H1 (cell line): Measurements from ENCODE around the gene TCF25. TPM values are rescaled to one million over a fixed set of nuclear protein-coding genes. Genes with fewer than 3 reads are reported as not detected.
A peak's percentile ranks its signal among the peaks of the same experiment; 100 is the strongest.

ENCODE experiments used
- CTCF ChIA-PET: fragments of 300-600 bp; sonication (Branson Sonifier 250); formaldehyde crosslinking; loops from one replicate; lab custom pipeline; 2021; ENCODE audit not compliant: partially characterized antibody; lab: Charles Lee
- POLR2A ChIA-PET: fragments of 300-600 bp; sonication (Branson Sonifier 250); formaldehyde crosslinking; loops from one replicate; lab custom pipeline; 2021; ENCODE audit warnings: inconsistent platforms; ENCODE audit not compliant: partially characterized antibody; lab: Charles Lee
- DNase-seq, 2 experiments: peaks; one replicate each; pipeline versions ENCODE4 v3.0.0 to v3.0.0-alpha.2; 2010 to 2022; ENCODE audit warnings: low spot score in 2 of 2, low read depth in 1 of 2, mixed read lengths in 1 of 2
- FAIRE-seq: peaks from 2 replicates; lab custom pipeline; 2011; peaks lifted over from hg19 to GRCh38; lab: Jason Lieb, UNC
- H2AFZ ChIP-seq: 2 replicates; pipeline ENCODE4 v1.8.1; 2012; ENCODE audit warnings: low read length, inconsistent platforms
- H2AK5ac ChIP-seq: 2 replicates; pipeline ENCODE4 v1.6.1; 2013; ENCODE audit warnings: low read depth, low read length
- H2BK120ac ChIP-seq: replicated peaks from 2 replicates; pipeline ENCODE3; 2013; ENCODE audit warnings: low read depth, low read length, inconsistent platforms
- H2BK12ac ChIP-seq: 2 replicates; pipeline ENCODE4 v1.6.1; 2013; ENCODE audit warnings: low read depth, low read length
- H2BK15ac ChIP-seq: 2 replicates; pipeline ENCODE4 v1.6.1; 2013; ENCODE audit warnings: low read length
- H2BK20ac ChIP-seq: 2 replicates; pipeline ENCODE4 v1.6.1; 2013; ENCODE audit warnings: low read length
- H2BK5ac ChIP-seq: 2 replicates; pipeline ENCODE4 v1.6.1; 2013; ENCODE audit warnings: low read depth, low read length
- H3K14ac ChIP-seq: 2 replicates; pipeline ENCODE4 v1.6.1; 2013; ENCODE audit warnings: inconsistent platforms; ENCODE audit not compliant: insufficient read length
- H3K18ac ChIP-seq: 2 replicates; pipeline ENCODE4 v1.6.1; 2013; ENCODE audit warnings: low read length; ENCODE audit errors: extremely low read depth
- H3K23ac ChIP-seq: 2 replicates; pipeline ENCODE4 v1.6.1; 2013; ENCODE audit warnings: inconsistent platforms; ENCODE audit not compliant: insufficient read length
- H3K23me2 ChIP-seq: 2 replicates; pipeline ENCODE4 v1.6.1; 2013; ENCODE audit warnings: low read depth, low read length
- H3K27ac ChIP-seq: 2 replicates; pipeline ENCODE4 v1.6.1; 2011; ENCODE audit warnings: low read depth, low read length, inconsistent platforms
- H3K27me3 ChIP-seq, 4 experiments: replicated peaks in 1 of 4; 1 replicate in 1 of 4; 2 replicates in 3 of 4; pipeline versions ENCODE4 v1.6.1 to v1.8.1; 2011 to 2013; ENCODE audit warnings: low read length in 3 of 4, mild to moderate bottlenecking in 3 of 4, inconsistent platforms in 2 of 4, mixed read lengths in 2 of 4, moderate library complexity in 1 of 4; ENCODE audit not compliant: control insufficient read depth in 3 of 4, insufficient read depth in 3 of 4; ENCODE audit errors: extremely low read depth in 1 of 4
- H3K36me3 ChIP-seq, 4 experiments: 2 replicates each; pipeline versions ENCODE4 v1.6.1 to v1.8.1; 2011 to 2013; ENCODE audit warnings: mild to moderate bottlenecking in 4 of 4, low read length in 3 of 4, moderate library complexity in 2 of 4, control low read depth in 1 of 4, inconsistent platforms in 1 of 4; ENCODE audit not compliant: insufficient read depth in 4 of 4, control insufficient read depth in 2 of 4
- H3K4ac ChIP-seq: replicated peaks from 2 replicates; pipeline ENCODE3; 2013; ENCODE audit warnings: low read length, low read depth, mixed read lengths, inconsistent platforms; ENCODE audit not compliant: insufficient read length
- H3K4me1 ChIP-seq, 4 experiments: replicated peaks in 1 of 4; 1 replicate in 1 of 4; 2 replicates in 3 of 4; pipeline versions ENCODE4 v1.6.1 to v1.8.1; 2011 to 2013; ENCODE audit warnings: low read length in 3 of 4, inconsistent platforms in 2 of 4, mixed read lengths in 1 of 4; ENCODE audit not compliant: insufficient read depth in 4 of 4, control insufficient read depth in 3 of 4
- H3K4me2 ChIP-seq, 2 experiments: 2 replicates each; pipeline versions ENCODE4 v1.6.1 to v1.8.1; 2011 to 2013; ENCODE audit warnings: low read depth in 2 of 2, low read length in 2 of 2, control low read depth in 1 of 2, inconsistent platforms in 1 of 2, mild to moderate bottlenecking in 1 of 2; ENCODE audit not compliant: insufficient read depth in 1 of 2
- H3K4me3 ChIP-seq, 4 experiments: fragments of 200-600, 300-600 bp in 1 of 4; sonication (generic), shearing (Covaris generic), sonication (Bioruptor Twin) in 1 of 4; 2 replicates each; pipeline versions ENCODE4 v1.5.1 to v1.8.1; 2011 to 2016; ENCODE audit warnings: low read length in 4 of 4, low read depth in 3 of 4, control low read depth in 2 of 4, inconsistent platforms in 2 of 4, mild to moderate bottlenecking in 2 of 4, mixed read lengths in 1 of 4, moderate library complexity in 1 of 4; ENCODE audit not compliant: insufficient read depth in 2 of 4; ENCODE audit errors: extremely low read depth in 1 of 4
- H3K56ac ChIP-seq: replicated peaks from 2 replicates; pipeline ENCODE3; 2013; ENCODE audit warnings: low read depth, mild to moderate bottlenecking, mixed read lengths, low read length, inconsistent platforms; ENCODE audit not compliant: insufficient read length
- H3K79me1 ChIP-seq: 2 replicates; pipeline ENCODE4 v1.6.1; 2013; ENCODE audit warnings: low read depth, low read length, control low read depth
- H3K79me2 ChIP-seq, 2 experiments: 2 replicates each; pipeline versions ENCODE4 v1.6.1 to v1.8.1; 2012 to 2013; ENCODE audit warnings: low read length in 2 of 2, mild to moderate bottlenecking in 2 of 2, inconsistent platforms in 1 of 2; ENCODE audit not compliant: insufficient read depth in 2 of 2, control insufficient read depth in 1 of 2
- H3K9ac ChIP-seq, 4 experiments: replicated peaks in 1 of 4; 1 replicate in 1 of 4; 2 replicates in 3 of 4; pipeline versions ENCODE4 v1.6.1 to v1.8.1; 2011 to 2013; ENCODE audit warnings: low read depth in 3 of 4, low read length in 3 of 4, control low read depth in 2 of 4, mild to moderate bottlenecking in 2 of 4, moderate library complexity in 2 of 4, inconsistent platforms in 1 of 4; ENCODE audit errors: extremely low read depth in 1 of 4
- H3K9me3 ChIP-seq, 2 experiments: 2 replicates each; pipeline versions ENCODE4 v1.6.1 to v1.8.1; 2012 to 2013; ENCODE audit warnings: mild to moderate bottlenecking in 2 of 2, moderate library complexity in 2 of 2, control low read depth in 1 of 2, inconsistent platforms in 1 of 2, low read depth in 1 of 2, low read length in 1 of 2, mixed read lengths in 1 of 2; ENCODE audit not compliant: insufficient read depth in 2 of 2
- H4K20me1 ChIP-seq, 2 experiments: replicated peaks in 1 of 2; 2 replicates each; pipeline versions ENCODE3 to v1.8.1; 2011 to 2013; ENCODE audit warnings: inconsistent platforms in 2 of 2, low read length in 2 of 2, mild to moderate bottlenecking in 1 of 2; ENCODE audit not compliant: insufficient read depth in 2 of 2, control insufficient read depth in 1 of 2
- H4K5ac ChIP-seq: 2 replicates; pipeline ENCODE4 v1.6.1; 2013; ENCODE audit warnings: low read length, low read depth, mixed read lengths, inconsistent platforms; ENCODE audit not compliant: insufficient read length
- H4K8ac ChIP-seq: 2 replicates; pipeline ENCODE4 v1.8.0; 2013; ENCODE audit warnings: mild to moderate bottlenecking, moderate library complexity, low read length, inconsistent platforms; ENCODE audit not compliant: insufficient read depth; ENCODE audit errors: extremely low read depth
- H4K91ac ChIP-seq: replicated peaks from 2 replicates; pipeline ENCODE3; 2013; ENCODE audit warnings: low read length, mixed read lengths, inconsistent platforms; ENCODE audit not compliant: insufficient read length
- SUZ12 ChIP-seq: fragments of 200-600 bp; sonication (generic); IDR thresholded peaks from 2 replicates; pipeline ENCODE4 v1.6.1; 2012; ENCODE audit warnings: mild to moderate bottlenecking, inconsistent platforms, low read length, moderate library complexity, mixed read lengths
- WGBS, 2 experiments: shearing (Covaris generic) in 1 of 2; methylation state at CpG; one replicate each; pipeline versions ENCODE4 v1.1.6 to v1.1.7; 2013 to 2015; ENCODE audit warnings: low lambda C conversion rate in 2 of 2, mixed read lengths in 2 of 2, inconsistent platforms in 1 of 2, low coverage in 1 of 2, missing lambda C conversion rate in 1 of 2; ENCODE audit not compliant: insufficient replicate concordance in 2 of 2, insufficient coverage in 1 of 2, insufficient read length in 1 of 2; ENCODE audit errors: extremely low coverage in 1 of 2, missing lambda C conversion rate in 1 of 2; 5-methylcytosine and 5-hydroxymethylcytosine counted together
- polyA plus RNA-seq, 7 experiments: library from polyadenylated mRNA; depleted of rRNA in 3 of 7; stranded (reverse) in 5 of 7; unstranded in 2 of 7; fragments of >200 nt in 5 of 7; fragments of 200-250 nt in 2 of 7; gene quantifications; 1 replicate in 5 of 7; 2 replicates in 1 of 7; 4 replicates in 1 of 7; pipeline versions ENCODE4 v1.2.1 to v1.2.3, GENCODE V29; 2011 to 2013; ENCODE audit warnings: missing spikeins in 2 of 7, mixed read lengths in 2 of 7
- total RNA-seq: library from RNA; stranded (reverse); fragmentation: NEBNext Ultra II Directional; extraction: Animal tissue kit (Norgen Biotek cat#: 25700); gene quantifications from 2 replicates; pipeline ENCODE4 v1.2.1, GENCODE V29; 2021
- TF ChIP-seq, protein P1 (sequence below): IDR thresholded peaks from 2 replicates; pipeline ENCODE4 v1.6.1; 2012; ENCODE audit warnings: inconsistent platforms

TCF25 gene
- total and polyA plus RNA-seq, 2 of the 8 experiments (the other 6 are each of a cell fraction or from before 2014, with no cell fraction given), result 78.1 to 102 TPM

GRCh38 chr16:89918453-89919347, 45.3 kb downstream of the TCF25 start, which contains the start of gene MC1R:
MC1R (plus strand) TSS chr16:89918862; CDS start chr16:89919259, 397 bp downstream.
- WGBS, 2 experiments, result 15% methylated on average over 22 of the region's 23 CpGs; no CpG with 5 or more reads in 1 of the 2 experiments
- CTCF ChIA-PET, result interaction anchor here (0.7 to 8.7 kb wide), 7 partner anchors 9 to 102 kb away, joined by 3 to 70 read pairs (median 3); no protein-coding TSS in a partner anchor
- FAIRE-seq, result no peak
- TF ChIP-seq, protein P1, sequence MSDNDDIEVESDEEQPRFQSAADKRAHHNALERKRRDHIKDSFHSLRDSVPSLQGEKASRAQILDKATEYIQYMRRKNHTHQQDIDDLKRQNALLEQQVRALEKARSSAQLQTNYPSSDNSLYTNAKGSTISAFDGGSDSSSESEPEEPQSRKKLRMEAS, result peak; percentile 67
- 0 out of 2 replicates have a peak, but pooled peaks have one; percentile 1 for TF ChIP-seq SUZ12

More at GRCh38 chr16:89918453-89919347, 45.3 kb downstream of the TCF25 start, which contains the start of gene MC1R:
- 0 out of 2 replicates have a peak within 1 kb of the TSS, but pooled peaks have one; percentile 52 for H2AFZ ChIP-seq
- peak within 1 kb of the TSS; percentile 53 to 66 (median 62) for H3K4me3 ChIP-seq
- H3K4me2 ChIP-seq, result peak within 1 kb of the TSS; percentile 94 to 98
- no peak within 1 kb of the TSS for H2BK120ac ChIP-seq
- peak within 1 kb of the TSS; percentile 88; the same call in 1 of the 2 replicates for H2BK15ac ChIP-seq
- H2BK20ac ChIP-seq, result no peak within 1 kb of the TSS
- peak within 1 kb of the TSS; percentile 4; the same call in 1 of the 2 replicates for H2BK5ac ChIP-seq
- no peak within 1 kb of the TSS for H3K23ac ChIP-seq
- H4K8ac ChIP-seq, result peak within 1 kb of the TSS; percentile 81; the same call in 1 of the 2 replicates
- no peaks in the 10 kb centered on the region for H3K36me3 ChIP-seq
- peak within 1 kb of the TSS in 2 of 4 experiments; percentile 16 to 37; a peak in 5 of 7 replicates for H3K9ac ChIP-seq
- H3K79me1 ChIP-seq, result no peaks in the 10 kb centered on the region
- peak within 1 kb of the TSS; percentile 32 for H3K4ac ChIP-seq
- H2AK5ac ChIP-seq, result peak within 1 kb of the TSS; percentile 28; the same call in 1 of the 2 replicates
- no peaks in the 10 kb centered on the region for H3K9me3 ChIP-seq
- H4K5ac ChIP-seq, result peak within 1 kb of the TSS; percentile 51
- no peak within 1 kb of the TSS for H3K27ac ChIP-seq
- H3K14ac ChIP-seq, result no peak within 1 kb of the TSS
- H3K23me2 ChIP-seq, result peaks cover 20% of the 10 kb centered on the region
- no peaks in the 10 kb centered on the region for H3K79me2 ChIP-seq
- H3K27me3 ChIP-seq, result peaks cover 0 to 19% (median 16%) of the 10 kb centered on the region in 4 experiments; a peak in 6 of 7 replicates
- H3K18ac ChIP-seq, result peak within 1 kb of the TSS; percentile 41
- no peak within 1 kb of the TSS for H3K56ac ChIP-seq
- H4K20me1 ChIP-seq, result peaks cover 0 to 5% of the 10 kb centered on the region in 2 experiments
- POLR2A ChIA-PET, result interaction anchor here (0.5 to 2.6 kb wide), 8 partner anchors 10 to 432 kb away, joined by 3 to 17 read pairs (median 4); partner anchors contain the start of genes DBNDD1 and TCF25
- peak in 1 of 2 experiments; percentile 78 for DNase-seq
- H4K91ac ChIP-seq, result peak within 1 kb of the TSS; percentile 99
- peaks cover 0 to 29% (median 18%) of the 10 kb centered on the region in 4 experiments; a peak in 6 of 7 replicates for H3K4me1 ChIP-seq
- peak within 1 kb of the TSS; percentile 63; the same call in 1 of the 2 replicates for H2BK12ac ChIP-seq
